GM12878 (cell line): ENCODE results near the gene MMP14. TPM values are rescaled to one million over a fixed set of nuclear protein-coding genes. Genes with fewer than 3 reads are reported as not detected.

Experiments
- BACH1 ChIP-seq: fragments of 450-650 bp; IDR thresholded peaks from 2 replicates; pipeline ENCODE4 v1.6.1; 2017; ENCODE audit warnings: mild to moderate bottlenecking, borderline replicate concordance
- BHLHE40 ChIP-seq, 2 experiments: fragments of 450-650 bp in 1 of 2; IDR thresholded peaks; 2 replicates each; pipeline ENCODE4 v1.6.1; 2011 to 2017; ENCODE audit warnings: low read depth in 2 of 2, borderline replicate concordance in 1 of 2, improper control_type of control experiment in 1 of 2, low read length in 1 of 2, mild to moderate bottlenecking in 1 of 2
- CHD2 ChIP-seq: IDR thresholded peaks from 2 replicates; pipeline ENCODE4 v1.6.1; 2011; ENCODE audit warnings: low read depth, low read length, improper control_type of control experiment, borderline replicate concordance
- CREM ChIP-seq: IDR thresholded peaks from 2 replicates; pipeline ENCODE4 v1.6.1; 2014; ENCODE audit warnings: antibody characterized with exemption, low read depth
- DPF2 ChIP-seq: fragments of 450-650 bp; IDR thresholded peaks from 2 replicates; pipeline ENCODE4 v1.6.1; 2017; ENCODE audit warnings: mild to moderate bottlenecking
- EED ChIP-seq: sonication (generic); IDR thresholded peaks from 2 replicates; pipeline ENCODE4 v1.6.1; 2016; ENCODE audit warnings: antibody characterized with exemption, low read depth
- EGR1 ChIP-seq, 2 experiments: IDR thresholded peaks; 1 replicate in 1 of 2; 2 replicates in 1 of 2; pipeline ENCODE4 v1.6.1; 2011 to 2012; ENCODE audit warnings: low read depth in 2 of 2, low read length in 2 of 2, borderline replicate concordance in 1 of 2, mild to moderate bottlenecking in 1 of 2, moderate library complexity in 1 of 2
- ESRRA ChIP-seq: IDR thresholded peaks from 2 replicates; pipeline ENCODE4 v1.6.1; 2012; ENCODE audit warnings: mild to moderate bottlenecking, low read length, improper control_type of control experiment
- EZH2 ChIP-seq: IDR thresholded peaks from 2 replicates; pipeline ENCODE4 v1.6.1; 2012; ENCODE audit warnings: low read depth, mild to moderate bottlenecking, control low read depth, inconsistent platforms, low read length, borderline replicate concordance; ENCODE audit not compliant: control insufficient read depth
- HDAC2 ChIP-seq: fragments of 200-600 bp; sonication (generic); IDR thresholded peaks from 2 replicates; pipeline ENCODE4 v1.6.1; 2017
- HSF1 ChIP-seq: fragments of 150-350 bp; IDR thresholded peaks from 2 replicates; pipeline ENCODE4 v1.6.1; 2014; ENCODE audit warnings: mild to moderate bottlenecking, low read depth, low read length
- IKZF1 ChIP-seq: fragments of 450-650 bp; conservative IDR thresholded peaks from 2 replicates; pipeline ENCODE4 v1.6.1; 2017; ENCODE audit warnings: antibody characterized with exemption, mild to moderate bottlenecking
- IKZF2 ChIP-seq, 2 experiments: fragments of 450-650 bp; IDR thresholded peaks; 2 replicates each; pipeline ENCODE4 v1.6.1; 2017; ENCODE audit warnings: mild to moderate bottlenecking in 2 of 2, moderate library complexity in 2 of 2
- JUND ChIP-seq: IDR thresholded peaks from 2 replicates; pipeline ENCODE4 v1.6.1; 2012; ENCODE audit warnings: low read depth, mild to moderate bottlenecking, low read length, improper control_type of control experiment, moderate library complexity
- LARP7 ChIP-seq: fragments of 450-650 bp; IDR thresholded peaks from 2 replicates; pipeline ENCODE4 v1.6.1; 2017; ENCODE audit warnings: mild to moderate bottlenecking
- MAX ChIP-seq: IDR thresholded peaks from 2 replicates; pipeline ENCODE4 v1.6.1; 2012; ENCODE audit warnings: low read depth, low read length, improper control_type of control experiment
- MLLT1 ChIP-seq: fragments of 450-650 bp; IDR thresholded peaks from 2 replicates; pipeline ENCODE4 v1.6.1; 2016; ENCODE audit warnings: mild to moderate bottlenecking
- MTA2 ChIP-seq: fragments of 450-650 bp; IDR thresholded peaks from 2 replicates; pipeline ENCODE4 v1.6.1; 2016; ENCODE audit warnings: low read depth, mild to moderate bottlenecking, moderate library complexity
- MXI1 ChIP-seq: fragments of 150-350 bp; IDR thresholded peaks from 2 replicates; pipeline ENCODE4 v1.6.1; 2011; ENCODE audit warnings: low read depth, mild to moderate bottlenecking, inconsistent platforms, low read length, improper control_type of control experiment
- MYC ChIP-seq: IDR thresholded peaks from 2 replicates; pipeline ENCODE4 v1.6.1; 2011; ENCODE audit warnings: mild to moderate bottlenecking, low read length, moderate library complexity, inconsistent platforms; ENCODE audit not compliant: insufficient read depth, insufficient replicate concordance, insufficient read length, severe bottlenecking
- NR2C2 ChIP-seq: IDR thresholded peaks from 2 replicates; pipeline ENCODE4 v1.6.1; 2011; ENCODE audit warnings: borderline replicate concordance, low read depth; ENCODE audit not compliant: control insufficient read depth, insufficient read length
- PAX5 ChIP-seq: IDR thresholded peaks from 2 replicates; pipeline ENCODE4 v1.6.1; 2011; ENCODE audit warnings: low read depth, low read length, borderline replicate concordance
- POLR2AphosphoS2 ChIP-seq: IDR thresholded peaks from 2 replicates; pipeline ENCODE4 v1.6.1; 2011; ENCODE audit warnings: low read depth, mild to moderate bottlenecking, low read length, improper control_type of control experiment, moderate library complexity
- POLR2AphosphoS5 ChIP-seq: IDR thresholded peaks from 2 replicates; pipeline ENCODE4 v1.6.1; 2011; ENCODE audit warnings: mild to moderate bottlenecking, low read length, inconsistent platforms
- SMAD5 ChIP-seq: IDR thresholded peaks from 2 replicates; pipeline ENCODE4 v1.6.1; 2016; ENCODE audit warnings: antibody characterized with exemption, low read depth
- SRF ChIP-seq, 2 experiments: IDR thresholded peaks; 2 replicates each; pipeline ENCODE4 v1.6.1; 2011; ENCODE audit warnings: low read depth in 2 of 2, low read length in 2 of 2, mild to moderate bottlenecking in 1 of 2, moderate library complexity in 1 of 2
- TCF12 ChIP-seq: IDR thresholded peaks from 2 replicates; pipeline ENCODE4 v1.6.1; 2011; ENCODE audit warnings: low read depth, mild to moderate bottlenecking, low read length
- YY1 ChIP-seq: IDR thresholded peaks from 2 replicates; pipeline ENCODE4 v1.6.1; 2011; ENCODE audit warnings: low read depth, mild to moderate bottlenecking, low read length
- ZBED1 ChIP-seq: IDR thresholded peaks from 2 replicates; pipeline ENCODE4 v1.6.1; 2016; ENCODE audit warnings: borderline replicate concordance
- ZNF24 ChIP-seq: fragments of 450-650 bp; IDR thresholded peaks from 2 replicates; pipeline ENCODE4 v1.6.1; 2017; ENCODE audit warnings: antibody characterized with exemption, mild to moderate bottlenecking
- ZNF622 ChIP-seq: fragments of 450-650 bp; IDR thresholded peaks from 2 replicates; pipeline ENCODE4 v1.6.1; 2017; ENCODE audit warnings: mild to moderate bottlenecking, inconsistent platforms
- ZSCAN29 ChIP-seq: fragments of 450-650 bp; IDR thresholded peaks from 2 replicates; pipeline ENCODE4 v1.6.1; 2017; ENCODE audit warnings: mild to moderate bottlenecking, moderate library complexity
- polyA plus RNA-seq, 11 experiments: library from polyadenylated mRNA; depleted of rRNA in 4 of 11; unstranded in 6 of 11; stranded (reverse) in 5 of 11; fragments of >200 nt; fragmentation: Nextera tagmentation in 4 of 11; fragmentation: Illumina TruSeq in 1 of 11; extraction: Ambion mirVana in 4 of 11; extraction: Trizol in 1 of 11; gene quantifications; 1 replicate in 1 of 11; 2 replicates in 10 of 11; pipeline versions ENCODE4 v1.2.1 to v1.2.3, GENCODE V29; 2011 to 2016; ENCODE audit warnings: inconsistent platforms in 2 of 11, missing spikeins in 2 of 11, low read depth in 1 of 11
- total RNA-seq, 4 experiments: library from RNA; depleted of rRNA in 3 of 4; stranded (reverse); fragments of >200 nt in 3 of 4; fragmentation: Illumina TruSeq in 1 of 4; extraction: Trizol in 1 of 4; gene quantifications; 2 replicates each; pipeline versions ENCODE4 v1.2.1 to v1.2.3, GENCODE V29; 2013 to 2021

MMP14 gene
- total and polyA plus RNA-seq, 10 of the 15 experiments (the other 5 are each of a cell fraction or from before 2014, with no cell fraction given) = 0.31 to 1.9 (median 0.70) TPM; not detected in 2

- no peak for TF ChIP-seq EZH2
- peak; percentile 64; the same call in 1 of the 2 replicates for TF ChIP-seq YY1
- peak; percentile 56; the same call in 1 of the 2 replicates for TF ChIP-seq PAX5
- 0 out of 2 replicates have a peak, but pooled peaks have one; percentile 29 for TF ChIP-seq SMAD5
- 0 out of 2 replicates have a peak, but pooled peaks have one; percentile 4 for TF ChIP-seq MLLT1
- TF ChIP-seq POLR2AphosphoS5 = no peak
- peak; percentile 64 for TF ChIP-seq DPF2
- TF ChIP-seq ZSCAN29 = peak; percentile 47; the same call in 1 of the 2 replicates
- TF ChIP-seq MXI1 = peak; percentile 89
- peak; percentile 57; the same call in 1 of the 2 replicates for TF ChIP-seq EED
- no peak for TF ChIP-seq ZNF24
- TF ChIP-seq EGR1 (IDR thresholded peaks at IDR 0.05; ENCODE audit: borderline replicate concordance in 1 of 2, low read depth in 2 of 2, low read length in 2 of 2) = peak; percentile 80 to 99
- TF ChIP-seq IKZF1 = peak; percentile 52
- TF ChIP-seq SRF (IDR thresholded peaks at IDR 0.05; ENCODE audit: low read depth in 2 of 2, low read length in 2 of 2) = 0 out of 4 replicates have a peak, but pooled peaks of 1 of the 2 experiments have one; percentile 27
- TF ChIP-seq MTA2 = peak; percentile 41; the same call in 1 of the 2 replicates
- TF ChIP-seq CREM = peak; percentile 50
- TF ChIP-seq NR2C2 = no peak
- no peak for TF ChIP-seq JUND
- no peak for TF ChIP-seq MAX
- peak; percentile 87 to 95 for TF ChIP-seq BHLHE40 (IDR thresholded peaks at IDR 0.05; ENCODE audit: borderline replicate concordance in 1 of 2, low read depth in 2 of 2, low read length in 1 of 2)
- TF ChIP-seq LARP7 = no peak
- TF ChIP-seq TCF12 = peak; percentile 99
- TF ChIP-seq MYC = no peak
- no peak for TF ChIP-seq HDAC2
- TF ChIP-seq BACH1 = peak; percentile 73; the same call in 1 of the 2 replicates
- TF ChIP-seq POLR2AphosphoS2 = 0 out of 2 replicates have a peak, but pooled peaks have one; percentile 31
- no peak for TF ChIP-seq ZNF622
- TF ChIP-seq IKZF2 (IDR thresholded peaks at IDR 0.05) = peak in 1 of 2 experiments; percentile 16; a peak in 2 of 4 replicates
- TF ChIP-seq ESRRA = no peak
- TF ChIP-seq CHD2 = 0 out of 2 replicates have a peak, but pooled peaks have one; percentile 16
- TF ChIP-seq ZBED1 = no peak
- TF ChIP-seq HSF1 = no peak
- TF ChIP-seq, all 136 proteins: peak for 35
These were observed 51.6 kb downstream of the MMP14 start (continued) for GRCh38 chr14:22887990-22888378.
